Trophoblast cell (in vitro differentiated cells and primary cell): ENCODE measurements around the gene GAPT.

Source experiments
- DNase-seq, 2 donors: peaks; one replicate each; pipeline ENCODE4 v3.0.0-alpha.2; 2016
- H2AFZ ChIP-seq: 2 replicates; pipeline ENCODE4 v1.6.1; 2013; ENCODE audit warnings: low read length, moderate library complexity, mild to moderate bottlenecking; ENCODE audit not compliant: insufficient read depth, poor library complexity
- H2AK5ac ChIP-seq: 2 replicates; pipeline ENCODE4 v1.6.1; 2013; ENCODE audit warnings: mild to moderate bottlenecking, low read length
- H2BK120ac ChIP-seq: 2 replicates; pipeline ENCODE4 v1.6.1; 2013; ENCODE audit warnings: low read length, mild to moderate bottlenecking, moderate library complexity; ENCODE audit not compliant: insufficient read depth, poor library complexity
- H2BK12ac ChIP-seq: 2 replicates; pipeline ENCODE4 v1.6.1; 2013; ENCODE audit warnings: mild to moderate bottlenecking, low read length, moderate library complexity
- H2BK5ac ChIP-seq: 2 replicates; pipeline ENCODE4 v1.6.1; 2013; ENCODE audit warnings: low read length, low read depth, moderate library complexity, mild to moderate bottlenecking; ENCODE audit not compliant: poor library complexity
- H3K14ac ChIP-seq: 2 replicates; pipeline ENCODE4 v1.6.1; 2013; ENCODE audit warnings: mild to moderate bottlenecking, low read length
- H3K18ac ChIP-seq: 2 replicates; pipeline ENCODE4 v1.6.1; 2013; ENCODE audit warnings: mild to moderate bottlenecking, low read length
- H3K23ac ChIP-seq: 2 replicates; pipeline ENCODE4 v1.6.1; 2013; ENCODE audit warnings: low read length
- H3K27ac ChIP-seq: 2 replicates; pipeline ENCODE4 v1.5.1; 2013; ENCODE audit warnings: low read depth, mild to moderate bottlenecking, inconsistent platforms, low read length, moderate library complexity
- H3K27me3 ChIP-seq: 2 replicates; pipeline ENCODE4 v1.6.1; 2013; ENCODE audit warnings: inconsistent platforms, mild to moderate bottlenecking, low read length, moderate library complexity; ENCODE audit not compliant: insufficient read depth
- H3K36me3 ChIP-seq, 2 experiments: 1 replicate in 1 of 2; 2 replicates in 1 of 2; pipeline ENCODE4 v1.6.1; 2013; ENCODE audit warnings: low read length in 2 of 2, mild to moderate bottlenecking in 2 of 2, moderate library complexity in 1 of 2; ENCODE audit not compliant: insufficient read depth in 2 of 2, control insufficient read depth in 1 of 2
- H3K4ac ChIP-seq: 2 replicates; pipeline ENCODE4 v1.6.1; 2013; ENCODE audit warnings: low read depth, mild to moderate bottlenecking, low read length, moderate library complexity
- H3K4me1 ChIP-seq, 2 experiments: 1 replicate in 1 of 2; 2 replicates in 1 of 2; pipeline ENCODE4 v1.6.1; 2013; ENCODE audit warnings: low read length in 2 of 2, mild to moderate bottlenecking in 2 of 2, moderate library complexity in 1 of 2; ENCODE audit not compliant: insufficient read depth in 2 of 2, control insufficient read depth in 1 of 2
- H3K4me2 ChIP-seq: 2 replicates; pipeline ENCODE4 v1.6.1; 2013; ENCODE audit warnings: inconsistent platforms, mild to moderate bottlenecking, low read length, moderate library complexity
- H3K4me3 ChIP-seq: 2 replicates; pipeline ENCODE4 v1.5.1; 2013; ENCODE audit warnings: mild to moderate bottlenecking, low read depth, low read length, inconsistent platforms
- H3K79me1 ChIP-seq: one replicate; pipeline ENCODE4 v1.6.1; 2013; ENCODE audit warnings: low read length
- H3K79me2 ChIP-seq: 2 replicates; pipeline ENCODE4 v1.6.1; 2013; ENCODE audit warnings: low read length, mild to moderate bottlenecking; ENCODE audit not compliant: control insufficient read depth, insufficient read depth, poor library complexity
- H3K9ac ChIP-seq: 2 replicates; pipeline ENCODE4 v1.6.1; 2013; ENCODE audit warnings: mild to moderate bottlenecking, low read length
- H3K9me3 ChIP-seq: 2 replicates; pipeline ENCODE4 v1.6.1; 2013; ENCODE audit warnings: low read depth, mild to moderate bottlenecking, control low read depth, inconsistent platforms, low read length; ENCODE audit not compliant: insufficient read depth
- H4K12ac ChIP-seq: 2 replicates; pipeline ENCODE4 v1.6.1; 2013; ENCODE audit warnings: low read depth, mild to moderate bottlenecking, low read length, moderate library complexity
- H4K8ac ChIP-seq: 2 replicates; pipeline ENCODE4 v1.6.1; 2013; ENCODE audit warnings: low read depth, mild to moderate bottlenecking, low read length, moderate library complexity
- H4K91ac ChIP-seq: one replicate; pipeline ENCODE4 v1.6.1; 2013; ENCODE audit warnings: low read depth, mild to moderate bottlenecking, low read length, moderate library complexity
- WGBS: extraction: QIAGEN DNeasy Blood & Tissue Kit; methylation state at CpG from one replicate; pipeline ENCODE4 v1.1.7; 2013; ENCODE audit warnings: missing lambda C conversion rate; ENCODE audit not compliant: insufficient read length, insufficient coverage; ENCODE audit errors: extremely low coverage; 5-methylcytosine and 5-hydroxymethylcytosine counted together

GAPT gene

GRCh38 chr5:58453306-58453705 is 37.9 kb upstream of the GAPT start:
- H3K27me3 ChIP-seq = no peaks in the 10 kb centered on the region
- H3K4me2 ChIP-seq = no peak overlapping the region
- H4K8ac ChIP-seq = no peak overlapping the region
- H2AFZ ChIP-seq = no peak overlapping the region
- H4K91ac ChIP-seq = no peak overlapping the region
- peak in 1 of 2 donors; percentile 59 for DNase-seq
- H3K9ac ChIP-seq = no peak overlapping the region
- H3K4ac ChIP-seq = no peak overlapping the region
- H3K4me3 ChIP-seq = no peak overlapping the region
- no peak overlapping the region for H3K18ac ChIP-seq
- no peak overlapping the region for H4K12ac ChIP-seq
- H2BK120ac ChIP-seq = no peak overlapping the region
- no peak overlapping the region for H3K14ac ChIP-seq
- no peaks in the 10 kb centered on the region for H3K79me2 ChIP-seq
- no peak overlapping the region for H2AK5ac ChIP-seq
- H2BK12ac ChIP-seq = no peak overlapping the region
- peaks cover 7 to 26% of the 10 kb centered on the region in 2 experiments for H3K36me3 ChIP-seq
- H3K79me1 ChIP-seq = no peaks in the 10 kb centered on the region
- H2BK5ac ChIP-seq = no peak overlapping the region
- peaks cover 2 to 7% of the 10 kb centered on the region in 2 experiments for H3K4me1 ChIP-seq
- H3K23ac ChIP-seq = no peak overlapping the region
- no peaks in the 10 kb centered on the region for H3K9me3 ChIP-seq
- H3K27ac ChIP-seq = no peak overlapping the region

GRCh38 chr5:58454025-58454424 is 37.2 kb upstream of the GAPT start:
- peaks cover 7 to 26% of the 10 kb centered on the region in 2 experiments for H3K36me3 ChIP-seq
- H3K9me3 ChIP-seq = no peaks in the 10 kb centered on the region
- no peak overlapping the region for H4K12ac ChIP-seq
- no peak overlapping the region for H3K9ac ChIP-seq
- H3K14ac ChIP-seq = no peak overlapping the region
- no peaks in the 10 kb centered on the region for H3K27me3 ChIP-seq
- H2BK12ac ChIP-seq = no peak overlapping the region
- no peaks in the 10 kb centered on the region for H3K79me2 ChIP-seq
- WGBS = no CpG with 5 or more reads among the region's 1 CpG
- H2BK5ac ChIP-seq = no peak overlapping the region
- H4K91ac ChIP-seq = no peak overlapping the region
- H3K18ac ChIP-seq = no peak overlapping the region
- no peak overlapping the region for H3K23ac ChIP-seq
- H2AFZ ChIP-seq = no peak overlapping the region
- DNase-seq = no peak
- H3K79me1 ChIP-seq = no peaks in the 10 kb centered on the region
- H3K4me2 ChIP-seq = no peak overlapping the region
- H3K4me3 ChIP-seq = no peak overlapping the region
- no peak overlapping the region for H3K27ac ChIP-seq
- H2BK120ac ChIP-seq = no peak overlapping the region
- no peak overlapping the region for H2AK5ac ChIP-seq
- H4K8ac ChIP-seq = no peak overlapping the region
- no peak overlapping the region for H3K4ac ChIP-seq
- H3K4me1 ChIP-seq = peaks cover 2 to 7% of the 10 kb centered on the region in 2 experiments

GRCh38 chr5:58455066-58455465 is 36.2 kb upstream of the GAPT start:
- Histone ChIP-seq H2BK5ac (no peak overlapping the region), H3K79me2 (peaks cover 7% of the 10 kb centered on the region), H4K12ac (no peak overlapping the region), H4K8ac (no peak overlapping the region), H2AFZ (no peak overlapping the region), H3K4ac (no peak overlapping the region), H2AK5ac (no peak overlapping the region), H4K91ac (no peak overlapping the region), H2BK12ac (no peak overlapping the region), H3K14ac (no peak overlapping the region), H3K27me3 (no peaks in the 10 kb centered on the region), H3K4me3 (no peak overlapping the region), H3K27ac (no peak overlapping the region), H3K36me3 (peaks cover 5 to 26% of the 10 kb centered on the region in 2 experiments), H3K23ac (no peak overlapping the region), H3K4me2 (no peak overlapping the region), H3K18ac (no peak overlapping the region), H3K9me3 (no peaks in the 10 kb centered on the region), H2BK120ac (no peak overlapping the region), H3K4me1 (peaks cover 2 to 7% of the 10 kb centered on the region in 2 experiments), H3K79me1 (peaks cover 8% of the 10 kb centered on the region), H3K9ac (no peak overlapping the region)
- no CpG with 5 or more reads among the region's 5 CpGs for whole genome bisulfite sequencing
- peak in 1 of 2 donors; percentile 27 for DNase-seq

GRCh38 chr5:58455480-58455879 is 35.8 kb upstream of the GAPT start:
- no peak overlapping the region for H4K12ac ChIP-seq
- H3K27ac ChIP-seq = no peak overlapping the region
- no peak overlapping the region for H3K23ac ChIP-seq
- no peak overlapping the region for H2AFZ ChIP-seq
- no peak for DNase-seq
- no peak overlapping the region for H3K4me2 ChIP-seq
- no peaks in the 10 kb centered on the region for H3K27me3 ChIP-seq
- peaks cover 12% of the 10 kb centered on the region for H3K79me1 ChIP-seq
- H3K4me3 ChIP-seq = no peak overlapping the region
- no peak overlapping the region for H3K9ac ChIP-seq
- H3K14ac ChIP-seq = no peak overlapping the region
- no peak overlapping the region for H3K4ac ChIP-seq
- H2BK120ac ChIP-seq = no peak overlapping the region
- no peaks in the 10 kb centered on the region for H3K9me3 ChIP-seq
- H2AK5ac ChIP-seq = no peak overlapping the region
- no peak overlapping the region for H4K91ac ChIP-seq
- peaks cover 11% of the 10 kb centered on the region for H3K79me2 ChIP-seq
- H3K18ac ChIP-seq = no peak overlapping the region
- peaks cover 2 to 7% of the 10 kb centered on the region in 2 experiments for H3K4me1 ChIP-seq
- WGBS = no CpG with 5 or more reads among the region's 5 CpGs
- no peak overlapping the region for H2BK5ac ChIP-seq
- no peak overlapping the region for H2BK12ac ChIP-seq
- peaks cover 5 to 26% of the 10 kb centered on the region in 2 experiments for H3K36me3 ChIP-seq
- H4K8ac ChIP-seq = no peak overlapping the region
